ENCODE data around the gene MRAS. TPM values are rescaled to one million over a fixed set of nuclear protein-coding genes. Genes with fewer than 3 reads are reported as not detected.

MRAS gene
- polyA plus RNA-seq, 1 experiment, result 58.3 TPM

- CTCF ChIA-PET, result interaction anchor here (0.9 to 3.0 kb wide), 4 partner anchors 26 to 534 kb away, joined by 3 to 17 read pairs (median 8); no protein-coding TSS in a partner anchor
- Histone ChIP-seq H3K4me3 (ENCODE audit: low read depth, low read length) (peak overlapping the region; percentile 20; the same call in 1 of the 2 replicates), H3K27ac (ENCODE audit: low read depth, low read length) (peak overlapping the region; percentile 84), H3K9me3 (ENCODE audit: control insufficient read depth, insufficient read depth, low read length) (no peaks in the 10 kb centered on the region; the same call in 1 of the 2 replicates), H3K27me3 (ENCODE audit: control insufficient read depth, insufficient read depth, low read length) (no peaks in the 10 kb centered on the region)
- POLR2A ChIA-PET, result interaction anchor here (0.6 kb wide), 1 partner anchor 44 kb away, joined by 4 read pairs; no protein-coding TSS in a partner anchor
- DNase-seq (ENCODE audit: low read depth, low spot score), result peak; percentile 81
- TF ChIP-seq, protein P1, sequence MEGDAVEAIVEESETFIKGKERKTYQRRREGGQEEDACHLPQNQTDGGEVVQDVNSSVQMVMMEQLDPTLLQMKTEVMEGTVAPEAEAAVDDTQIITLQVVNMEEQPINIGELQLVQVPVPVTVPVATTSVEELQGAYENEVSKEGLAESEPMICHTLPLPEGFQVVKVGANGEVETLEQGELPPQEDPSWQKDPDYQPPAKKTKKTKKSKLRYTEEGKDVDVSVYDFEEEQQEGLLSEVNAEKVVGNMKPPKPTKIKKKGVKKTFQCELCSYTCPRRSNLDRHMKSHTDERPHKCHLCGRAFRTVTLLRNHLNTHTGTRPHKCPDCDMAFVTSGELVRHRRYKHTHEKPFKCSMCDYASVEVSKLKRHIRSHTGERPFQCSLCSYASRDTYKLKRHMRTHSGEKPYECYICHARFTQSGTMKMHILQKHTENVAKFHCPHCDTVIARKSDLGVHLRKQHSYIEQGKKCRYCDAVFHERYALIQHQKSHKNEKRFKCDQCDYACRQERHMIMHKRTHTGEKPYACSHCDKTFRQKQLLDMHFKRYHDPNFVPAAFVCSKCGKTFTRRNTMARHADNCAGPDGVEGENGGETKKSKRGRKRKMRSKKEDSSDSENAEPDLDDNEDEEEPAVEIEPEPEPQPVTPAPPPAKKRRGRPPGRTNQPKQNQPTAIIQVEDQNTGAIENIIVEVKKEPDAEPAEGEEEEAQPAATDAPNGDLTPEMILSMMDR (IDR thresholded peaks at IDR 0.05; ENCODE audit: low read depth, low read length), result no peak
Observed at GRCh38 chr3:138389841-138390581, 41.6 kb downstream of the MRAS start.

GRCh38 chr3:138390582-138390932 is 42.2 kb downstream of the MRAS start:
- H3K27ac ChIP-seq (ENCODE audit: low read depth, low read length), result peak overlapping the region; percentile 84
- DNase-seq (ENCODE audit: low read depth, low spot score), result no peak
- TF ChIP-seq, protein P1 (IDR thresholded peaks at IDR 0.05; ENCODE audit: low read depth, low read length), result no peak
- H3K27me3 ChIP-seq (ENCODE audit: control insufficient read depth, insufficient read depth, low read length), result no peaks in the 10 kb centered on the region
- no peaks in the 10 kb centered on the region; the same call in 1 of the 2 replicates for H3K9me3 ChIP-seq (ENCODE audit: control insufficient read depth, insufficient read depth, low read length)
- no peak overlapping the region for H3K4me3 ChIP-seq (ENCODE audit: low read depth, low read length)
- ChIA-PET POLR2A (interaction anchor here (0.6 kb wide), 1 partner anchor 45 kb away, joined by 4 read pairs; no protein-coding TSS in a partner anchor), CTCF (interaction anchor here (0.9 to 3.0 kb wide), 6 partner anchors 25 to 533 kb away, joined by 3 to 17 read pairs (median 5); partner anchors contain the start of gene MRAS)

- no peak overlapping the region for H3K27ac ChIP-seq (ENCODE audit: low read depth, low read length)
- ChIA-PET CTCF (interaction anchor here (1.8 kb wide), 1 partner anchor 23 kb away, joined by 7 read pairs; no protein-coding TSS in a partner anchor), POLR2A (no interaction called here)
- DNase-seq (ENCODE audit: low read depth, low spot score), result no peak
- no peaks in the 10 kb centered on the region for H3K27me3 ChIP-seq (ENCODE audit: control insufficient read depth, insufficient read depth, low read length)
- no peak overlapping the region for H3K4me3 ChIP-seq (ENCODE audit: low read depth, low read length)
- H3K9me3 ChIP-seq (ENCODE audit: control insufficient read depth, insufficient read depth, low read length), result no peaks in the 10 kb centered on the region
- TF ChIP-seq, protein P1 (IDR thresholded peaks at IDR 0.05; ENCODE audit: low read depth, low read length), result no peak
Observed at GRCh38 chr3:138394156-138394555, 45.8 kb downstream of the MRAS start.

DNA sequence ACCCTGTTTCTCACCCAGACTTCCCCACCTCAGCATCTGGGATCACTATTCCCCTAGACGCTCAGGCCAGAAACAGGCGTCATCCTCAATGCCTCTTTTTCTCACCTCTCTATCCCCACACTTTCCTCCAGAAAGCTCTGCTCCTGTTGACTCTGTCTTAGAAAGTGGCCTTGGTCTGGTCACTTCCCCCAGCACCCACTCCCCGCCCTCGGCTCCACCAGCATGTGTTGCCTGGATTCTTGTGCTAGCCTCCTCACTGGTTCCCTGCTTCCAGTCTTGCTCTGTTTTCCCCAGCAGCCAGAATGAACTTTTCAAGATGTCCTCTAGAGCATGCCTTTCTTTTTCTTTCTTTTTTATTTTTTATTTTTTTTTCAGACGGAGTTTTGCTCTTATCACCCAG is 46.3 kb downstream of the MRAS start:
- TF ChIP-seq, protein P1 (IDR thresholded peaks at IDR 0.05; ENCODE audit: low read depth, low read length), result no peak
- H3K9me3 ChIP-seq (ENCODE audit: control insufficient read depth, insufficient read depth, low read length), result no peaks in the 10 kb centered on the region
- H3K4me3 ChIP-seq (ENCODE audit: low read depth, low read length), result no peak overlapping the region
- H3K27me3 ChIP-seq (ENCODE audit: control insufficient read depth, insufficient read depth, low read length), result no peaks in the 10 kb centered on the region
- DNase-seq (ENCODE audit: low read depth, low spot score), result no peak
- H3K27ac ChIP-seq (ENCODE audit: low read depth, low read length), result no peak overlapping the region
- ChIA-PET CTCF (interaction anchor here (0.6 to 1.8 kb wide), 2 partner anchors 23 to 47 kb away, joined by 4 to 7 read pairs; no protein-coding TSS in a partner anchor), POLR2A (no interaction called here)
